ENCODE measurements around the gene PHLDA2. TPM values are rescaled to one million over a fixed set of nuclear protein-coding genes. Genes with fewer than 3 reads are reported as not detected.

The PHLDA2 gene
- total RNA-seq, 1 donor from 2014 or later = 15.5 TPM

DNA sequence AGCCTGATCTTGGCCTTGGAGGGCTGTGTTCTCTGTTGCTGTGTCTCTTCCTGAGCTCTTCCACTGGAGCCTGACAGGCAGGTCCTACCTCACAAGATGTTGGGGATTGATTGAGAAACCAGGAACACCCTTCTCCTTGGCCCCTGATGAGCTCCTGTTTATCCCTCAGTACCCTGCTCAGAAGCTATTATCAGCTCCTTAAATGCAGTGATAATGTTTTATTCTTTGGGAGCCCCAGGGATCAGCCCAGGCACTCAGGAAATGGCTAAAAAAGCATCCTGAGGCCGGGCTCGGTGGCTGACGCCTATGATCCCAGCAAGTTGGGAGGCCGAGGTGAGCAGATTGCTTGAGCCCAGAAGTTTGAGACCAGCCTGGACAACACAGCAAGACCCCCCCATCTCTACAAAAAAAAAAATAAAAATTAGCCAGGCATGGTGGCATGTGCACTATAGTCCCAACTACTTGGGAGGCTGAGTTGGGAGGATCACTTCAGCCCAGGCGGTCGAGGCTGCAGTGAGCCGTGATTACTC is 4.9 kb upstream of the PHLDA2 start:
- no peak for DNase-seq
- no peak overlapping the region for H3K4me3 ChIP-seq
- H3K9me3 ChIP-seq = no peaks in the 10 kb centered on the region
- no peaks in the 10 kb centered on the region for H3K27me3 ChIP-seq
- TF ChIP-seq, protein P1, sequence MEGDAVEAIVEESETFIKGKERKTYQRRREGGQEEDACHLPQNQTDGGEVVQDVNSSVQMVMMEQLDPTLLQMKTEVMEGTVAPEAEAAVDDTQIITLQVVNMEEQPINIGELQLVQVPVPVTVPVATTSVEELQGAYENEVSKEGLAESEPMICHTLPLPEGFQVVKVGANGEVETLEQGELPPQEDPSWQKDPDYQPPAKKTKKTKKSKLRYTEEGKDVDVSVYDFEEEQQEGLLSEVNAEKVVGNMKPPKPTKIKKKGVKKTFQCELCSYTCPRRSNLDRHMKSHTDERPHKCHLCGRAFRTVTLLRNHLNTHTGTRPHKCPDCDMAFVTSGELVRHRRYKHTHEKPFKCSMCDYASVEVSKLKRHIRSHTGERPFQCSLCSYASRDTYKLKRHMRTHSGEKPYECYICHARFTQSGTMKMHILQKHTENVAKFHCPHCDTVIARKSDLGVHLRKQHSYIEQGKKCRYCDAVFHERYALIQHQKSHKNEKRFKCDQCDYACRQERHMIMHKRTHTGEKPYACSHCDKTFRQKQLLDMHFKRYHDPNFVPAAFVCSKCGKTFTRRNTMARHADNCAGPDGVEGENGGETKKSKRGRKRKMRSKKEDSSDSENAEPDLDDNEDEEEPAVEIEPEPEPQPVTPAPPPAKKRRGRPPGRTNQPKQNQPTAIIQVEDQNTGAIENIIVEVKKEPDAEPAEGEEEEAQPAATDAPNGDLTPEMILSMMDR (IDR thresholded peaks at IDR 0.05) = no peak
- ATAC-seq = no peak
- H3K36me3 ChIP-seq = no peaks in the 10 kb centered on the region
- intact Hi-C loops (cut with DNase I) = no loop called here
- peaks cover 8% of the 10 kb centered on the region for H3K4me1 ChIP-seq
- no peak overlapping the region for H3K27ac ChIP-seq

DNA sequence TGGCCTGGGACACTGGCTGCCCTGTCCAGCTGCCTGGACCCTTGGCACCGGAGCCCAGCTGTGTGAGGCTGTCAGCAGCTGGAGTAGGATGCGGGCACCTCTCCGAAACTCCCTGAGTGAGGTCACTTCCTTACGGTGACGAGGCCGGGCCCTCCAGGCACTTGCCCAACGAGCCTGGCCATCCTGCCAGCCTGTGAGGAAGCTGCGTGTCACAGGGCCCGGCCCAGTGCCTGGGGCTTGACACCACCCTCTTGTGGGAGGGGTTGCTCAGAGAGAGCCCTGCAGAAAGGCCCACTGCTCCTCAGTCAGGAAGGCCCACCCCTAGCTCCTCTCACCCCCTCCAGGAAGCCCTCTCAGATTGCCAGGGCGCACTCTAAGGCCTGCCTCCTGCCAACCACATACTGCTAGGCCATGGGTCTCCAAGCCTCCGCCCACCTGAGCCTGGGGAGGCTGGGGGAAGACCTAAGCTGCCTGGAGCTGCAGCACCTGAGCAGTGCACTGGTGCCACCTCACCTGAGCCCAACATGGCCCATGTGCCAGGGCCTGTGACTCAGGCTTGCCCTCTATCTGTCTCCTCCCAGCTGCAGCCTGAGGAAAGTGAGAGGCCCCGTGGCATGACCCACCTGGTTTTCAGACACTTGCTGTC is 4.3 kb upstream of the PHLDA2 start:
- TF ChIP-seq, protein P1 (IDR thresholded peaks at IDR 0.05) = no peak
- H3K27ac ChIP-seq = no peak overlapping the region
- no peaks in the 10 kb centered on the region for H3K36me3 ChIP-seq
- H3K27me3 ChIP-seq = peaks cover 1% of the 10 kb centered on the region
- H3K4me1 ChIP-seq = peaks cover 10% of the 10 kb centered on the region
- no peaks in the 10 kb centered on the region for H3K9me3 ChIP-seq
- intact Hi-C loops (cut with DNase I) = no loop called here
- peak; percentile 94 for DNase-seq
- no peak overlapping the region for H3K4me3 ChIP-seq
- peak; percentile 81 for ATAC-seq

DNA sequence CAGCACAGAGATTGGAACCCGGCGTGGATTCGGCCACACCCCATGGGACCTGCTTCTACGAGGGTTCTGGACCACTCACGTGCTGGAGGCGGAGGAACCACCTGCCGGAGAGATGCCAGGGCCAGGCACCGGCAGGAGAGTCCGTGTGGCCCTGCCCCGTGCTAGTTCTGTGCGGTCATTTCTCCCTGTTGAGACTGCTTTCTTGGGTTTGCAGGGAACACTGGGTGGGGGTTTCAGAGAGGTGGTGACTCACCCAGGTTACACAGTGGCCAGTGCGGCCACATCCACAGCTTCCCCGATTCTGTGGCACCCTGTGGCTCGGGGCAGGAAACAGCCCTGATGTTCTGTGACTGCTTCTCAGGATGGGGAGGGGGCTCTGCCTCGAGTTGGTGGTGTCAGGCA is 3.6 kb upstream of the PHLDA2 start:
- Histone ChIP-seq H3K27me3 (peaks cover 8% of the 10 kb centered on the region), H3K27ac (no peak overlapping the region), H3K36me3 (no peaks in the 10 kb centered on the region), H3K4me1 (peaks cover 17% of the 10 kb centered on the region), H3K4me3 (no peak overlapping the region), H3K9me3 (no peaks in the 10 kb centered on the region)
- TF ChIP-seq, protein P1 (IDR thresholded peaks at IDR 0.05) = no peak
- intact Hi-C loops (cut with DNase I) = no loop called here
- peak; percentile 65 for DNase-seq
- no peak for ATAC-seq

DNA sequence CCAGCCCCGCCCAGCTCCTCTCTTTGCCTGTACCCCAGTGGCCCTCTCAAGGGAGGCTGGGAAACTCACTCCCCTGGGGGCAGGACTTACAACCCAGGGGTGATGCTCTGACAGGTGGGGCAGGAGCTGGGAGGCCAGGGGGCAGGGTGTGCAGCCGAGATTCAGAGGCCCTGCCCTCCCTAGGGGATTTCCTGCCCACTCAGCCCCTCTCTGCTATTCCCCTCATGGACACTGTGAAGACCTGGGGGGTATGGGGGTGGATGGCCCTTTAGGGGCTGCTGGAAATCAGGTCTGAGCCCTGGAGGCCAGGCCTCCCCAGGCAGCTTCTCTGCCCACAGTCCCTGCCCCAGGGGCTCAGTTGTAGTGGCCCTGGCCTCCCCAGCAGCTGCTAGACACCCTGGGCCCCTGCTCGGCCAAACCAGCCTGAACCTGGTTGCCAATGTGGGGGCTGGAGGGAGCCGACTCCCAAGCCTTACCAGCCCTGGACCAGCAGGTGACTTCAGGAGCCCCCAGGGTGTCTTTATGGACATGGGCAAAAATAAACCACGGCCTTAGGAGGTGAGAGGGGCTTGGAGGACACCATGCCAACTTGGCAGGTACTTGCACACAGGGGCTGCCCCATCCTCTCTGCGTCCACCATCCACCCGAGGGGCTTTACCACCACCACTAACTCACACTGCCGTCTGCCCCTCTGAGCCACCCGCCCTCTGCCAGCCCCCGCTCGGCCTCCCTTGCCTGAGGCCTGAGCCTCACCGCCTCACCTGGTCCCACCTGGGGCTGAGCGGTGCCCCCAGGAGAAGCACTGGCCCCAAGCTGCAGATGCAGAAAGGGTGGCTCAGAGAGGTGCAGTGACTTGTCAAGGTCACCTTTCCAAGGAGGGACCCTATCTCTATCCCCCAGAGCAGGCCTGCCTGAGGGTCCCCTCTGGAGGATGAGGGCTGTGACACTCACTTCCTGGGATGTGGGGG is 2.8 kb upstream of the PHLDA2 start:
- Histone ChIP-seq H3K4me3 (no peak overlapping the region), H3K36me3 (no peaks in the 10 kb centered on the region), H3K4me1 (peaks cover 18% of the 10 kb centered on the region), H3K9me3 (no peaks in the 10 kb centered on the region), H3K27me3 (peaks cover 13% of the 10 kb centered on the region), H3K27ac (no peak overlapping the region)
- DNase-seq = peak; percentile 65
- intact Hi-C loops (cut with DNase I) = no loop called here
- TF ChIP-seq, protein P1 (IDR thresholded peaks at IDR 0.05) = no peak
- no peak for ATAC-seq

DNA sequence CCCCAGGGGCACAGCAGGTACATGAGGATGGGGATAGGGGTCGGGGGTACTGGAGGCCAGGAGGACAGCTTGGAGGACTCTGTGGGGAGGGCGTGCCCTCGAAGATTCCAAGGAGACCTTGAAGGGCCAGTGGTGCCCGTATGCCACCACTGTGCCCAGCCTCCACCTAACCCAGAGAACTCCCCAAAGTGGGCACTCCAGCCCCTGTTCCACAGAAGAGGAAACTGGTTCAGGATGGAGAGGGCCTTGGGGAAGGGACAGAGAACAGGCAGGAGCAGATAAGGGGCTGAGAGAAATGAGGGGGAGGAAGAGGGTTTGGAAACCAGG is 2.2 kb upstream of the PHLDA2 start:
- no peak for ATAC-seq
- TF ChIP-seq, protein P1 (IDR thresholded peaks at IDR 0.05) = no peak
- H3K27me3 ChIP-seq = peaks cover 14% of the 10 kb centered on the region
- no peaks in the 10 kb centered on the region for H3K9me3 ChIP-seq
- no peak for DNase-seq
- no peaks in the 10 kb centered on the region for H3K36me3 ChIP-seq
- no peak overlapping the region for H3K27ac ChIP-seq
- intact Hi-C loops (cut with DNase I) = no loop called here
- no peak overlapping the region for H3K4me3 ChIP-seq
- H3K4me1 ChIP-seq = peaks cover 18% of the 10 kb centered on the region

Measured in upper lobe of right lung (tissue), 1 donor.